NCI-H1417 (cell line): ENCODE data around the gene ASIC4.
A peak's percentile ranks its signal among the peaks of the same experiment; 100 is the strongest.

ENCODE experiments used
- DNase-seq, 3 experiments: peaks; one replicate each; lab custom pipeline; 2025; lab: John Stamatoyannopoulos, UW

Gene ASIC4, protein sequence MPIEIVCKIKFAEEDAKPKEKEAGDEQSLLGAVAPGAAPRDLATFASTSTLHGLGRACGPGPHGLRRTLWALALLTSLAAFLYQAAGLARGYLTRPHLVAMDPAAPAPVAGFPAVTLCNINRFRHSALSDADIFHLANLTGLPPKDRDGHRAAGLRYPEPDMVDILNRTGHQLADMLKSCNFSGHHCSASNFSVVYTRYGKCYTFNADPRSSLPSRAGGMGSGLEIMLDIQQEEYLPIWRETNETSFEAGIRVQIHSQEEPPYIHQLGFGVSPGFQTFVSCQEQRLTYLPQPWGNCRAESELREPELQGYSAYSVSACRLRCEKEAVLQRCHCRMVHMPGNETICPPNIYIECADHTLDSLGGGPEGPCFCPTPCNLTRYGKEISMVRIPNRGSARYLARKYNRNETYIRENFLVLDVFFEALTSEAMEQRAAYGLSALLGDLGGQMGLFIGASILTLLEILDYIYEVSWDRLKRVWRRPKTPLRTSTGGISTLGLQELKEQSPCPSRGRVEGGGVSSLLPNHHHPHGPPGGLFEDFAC

GRCh38 chr2:219514196-219514761, at the start of gene ASIC4:
TSS of gene ASIC4 (plus strand) at chr2:219514482. CDS start at chr2:219514725, 243 bp downstream.
- DNase-seq = peak in 2 of 3 experiments; percentile 30 to 53

DNA sequence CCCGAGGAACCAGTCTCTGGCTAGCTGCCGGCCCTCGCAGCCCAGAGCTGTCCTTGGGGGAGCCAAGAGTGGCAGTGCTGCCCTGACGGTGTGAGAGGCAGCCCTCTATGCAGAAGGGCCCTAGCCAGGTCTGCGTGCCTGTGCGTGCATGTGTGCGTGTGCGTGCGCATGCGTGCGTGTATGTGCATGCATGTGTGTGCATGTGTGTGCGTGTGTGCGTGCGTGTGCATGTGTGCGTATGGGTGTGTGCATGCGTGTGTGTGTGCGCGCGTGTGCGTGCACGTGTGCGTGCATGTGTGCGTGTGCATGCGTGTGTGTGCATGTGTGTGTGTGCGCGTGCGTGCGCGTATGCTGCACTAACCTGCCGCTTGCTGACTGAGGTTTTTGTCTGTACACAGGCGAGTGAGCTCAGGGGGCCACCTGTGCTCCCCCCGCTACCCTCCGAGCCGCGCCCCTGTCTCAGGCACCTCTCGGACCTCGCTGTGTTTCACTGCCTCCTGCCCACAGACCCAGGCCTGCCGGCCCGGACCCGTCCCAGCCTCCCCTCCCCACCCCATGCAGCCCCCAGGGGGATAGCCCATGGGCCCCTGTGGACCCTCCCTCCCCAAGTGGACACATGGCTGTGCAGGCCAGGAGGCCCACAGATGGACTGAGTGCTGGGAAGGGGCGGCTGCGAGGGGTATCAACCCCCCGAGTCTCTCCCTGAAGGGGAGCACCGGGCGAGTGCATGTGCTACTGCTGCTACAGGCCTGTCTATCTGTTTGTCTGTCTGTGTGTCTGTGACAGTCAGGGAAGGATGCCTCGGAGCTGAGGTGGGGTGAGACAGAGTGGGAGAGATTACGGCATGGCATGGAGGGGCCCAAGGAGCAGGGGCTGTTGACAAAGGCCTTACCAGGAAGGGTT, 48.4 kb upstream of the ASIC4 start:
- DNase-seq = no peak

- DNase-seq = no peak
Observed at GRCh38 chr2:219466816-219467735, 47.2 kb upstream of the ASIC4 start.

DNA sequence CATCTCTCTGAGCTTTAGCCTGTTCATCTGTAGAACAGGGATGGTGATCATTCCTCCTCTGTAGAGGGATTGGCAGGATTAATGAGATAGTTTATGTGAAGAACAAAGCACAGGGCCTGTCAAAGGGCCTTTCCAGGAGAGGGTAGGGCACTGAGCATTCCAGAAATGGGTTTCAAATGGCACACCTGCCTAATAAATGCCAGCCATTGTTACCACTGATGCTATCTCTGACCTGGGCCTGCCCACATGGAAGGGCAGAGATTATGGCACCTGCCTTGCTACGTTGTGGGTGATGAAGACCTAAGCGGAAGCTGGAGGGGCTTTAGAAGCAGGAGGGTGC, 46.6 kb upstream of the ASIC4 start:
- DNase-seq = no peak

DNA sequence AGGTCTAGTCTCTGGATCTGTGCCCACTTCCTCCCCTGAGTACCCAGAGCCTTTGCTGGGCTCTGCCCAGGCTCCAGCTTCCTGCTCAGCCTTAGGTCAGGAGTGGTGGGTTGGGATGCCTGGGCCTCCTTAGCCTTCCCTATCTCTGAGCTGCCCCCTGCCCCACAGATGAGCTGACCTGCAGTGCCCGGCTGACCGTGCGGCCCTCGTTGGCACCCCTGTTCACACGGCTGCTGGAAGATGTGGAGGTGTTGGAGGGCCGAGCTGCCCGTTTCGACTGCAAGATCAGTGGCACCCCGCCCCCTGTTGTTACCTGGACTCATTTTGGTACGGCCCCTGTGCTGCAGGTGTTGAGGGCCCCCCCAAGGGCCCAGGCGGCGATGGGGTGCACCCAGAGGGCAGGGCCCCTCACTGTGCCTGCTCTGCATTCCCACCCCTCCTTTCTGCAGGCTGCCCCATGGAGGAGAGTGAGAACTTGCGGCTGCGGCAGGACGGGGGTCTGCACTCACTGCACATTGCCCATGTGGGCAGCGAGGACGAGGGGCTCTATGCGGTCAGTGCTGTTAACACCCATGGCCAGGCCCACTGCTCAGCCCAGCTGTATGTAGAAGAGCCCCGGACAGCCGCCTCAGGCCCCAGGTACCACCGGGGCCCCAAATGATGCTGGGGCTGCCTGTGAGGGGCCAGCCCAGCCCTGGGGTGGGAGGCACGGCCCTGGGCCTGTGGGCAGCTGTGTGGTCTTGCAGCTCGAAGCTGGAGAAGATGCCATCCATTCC, 45.7 kb upstream of the ASIC4 start:
- DNase-seq = no peak

DNA sequence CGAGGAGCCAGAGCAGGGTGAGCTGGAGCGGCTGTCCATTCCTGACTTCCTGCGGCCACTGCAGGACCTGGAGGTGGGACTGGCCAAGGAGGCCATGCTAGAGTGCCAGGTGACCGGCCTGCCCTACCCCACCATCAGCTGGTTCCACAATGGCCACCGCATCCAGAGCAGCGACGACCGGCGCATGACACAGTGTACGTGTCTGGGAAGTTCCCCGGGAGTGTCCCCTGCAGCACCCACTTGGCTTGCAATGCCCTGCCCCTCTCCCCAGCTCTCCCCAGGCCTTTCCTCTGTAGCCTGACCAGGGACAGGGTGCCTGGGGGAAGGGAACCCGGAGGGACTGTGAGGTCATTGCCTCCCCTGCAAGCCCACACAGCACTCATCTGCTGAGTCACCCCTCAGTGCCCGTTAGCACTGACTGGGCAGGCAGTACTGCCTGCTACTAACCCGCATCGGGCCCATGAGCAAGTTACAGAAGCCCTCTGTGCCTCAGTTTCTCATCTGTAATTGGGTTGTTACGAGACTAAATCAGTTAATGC, 45.0 kb upstream of the ASIC4 start:
- no peak for DNase-seq

GRCh38 chr2:219470429-219470828, 43.9 kb upstream of the ASIC4 start:
- no peak for DNase-seq

DNA sequence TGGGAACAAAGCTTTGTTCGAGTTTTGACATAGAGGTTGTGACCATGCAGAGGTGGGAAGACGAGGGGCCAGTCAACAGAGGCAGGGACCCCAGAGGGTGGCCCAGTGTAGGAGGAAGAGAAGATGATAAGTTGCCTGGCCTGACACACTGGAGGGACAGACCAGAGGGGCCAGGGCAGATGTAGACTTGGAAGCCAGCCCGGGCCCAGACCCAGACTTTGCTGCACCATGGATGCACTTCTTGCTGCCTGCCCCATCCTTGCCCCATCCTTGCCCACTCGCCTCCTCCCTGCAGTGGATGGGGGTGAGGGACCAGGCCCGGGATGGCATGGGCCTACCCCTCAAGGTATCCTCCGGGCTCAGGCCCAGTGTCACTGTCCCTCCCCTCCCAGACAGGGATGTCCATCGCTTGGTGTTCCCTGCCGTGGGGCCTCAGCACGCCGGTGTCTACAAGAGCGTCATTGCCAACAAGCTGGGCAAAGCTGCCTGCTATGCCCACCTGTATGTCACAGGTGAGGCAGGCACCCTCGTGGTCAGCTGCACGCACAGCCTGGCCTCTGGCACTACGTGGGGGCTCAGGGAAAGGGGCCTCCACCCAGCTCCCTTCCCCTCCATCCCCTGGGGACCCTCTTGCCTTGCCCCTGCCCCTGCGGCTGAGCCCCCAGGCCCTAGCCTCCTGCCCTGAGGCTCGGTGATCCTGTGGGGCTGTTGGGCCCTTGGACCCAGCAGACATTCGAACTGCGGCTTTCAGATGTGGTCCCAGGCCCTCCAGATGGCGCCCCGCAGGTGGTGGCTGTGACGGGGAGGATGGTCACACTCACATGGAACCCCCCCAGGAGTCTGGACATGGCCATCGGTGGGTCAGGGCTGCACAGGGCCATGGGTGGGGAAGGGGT, 42.6 kb upstream of the ASIC4 start:
- no peak for DNase-seq

GRCh38 chr2:219472629-219473187, 41.6 kb upstream of the ASIC4 start:
- no peak for DNase-seq

DNA sequence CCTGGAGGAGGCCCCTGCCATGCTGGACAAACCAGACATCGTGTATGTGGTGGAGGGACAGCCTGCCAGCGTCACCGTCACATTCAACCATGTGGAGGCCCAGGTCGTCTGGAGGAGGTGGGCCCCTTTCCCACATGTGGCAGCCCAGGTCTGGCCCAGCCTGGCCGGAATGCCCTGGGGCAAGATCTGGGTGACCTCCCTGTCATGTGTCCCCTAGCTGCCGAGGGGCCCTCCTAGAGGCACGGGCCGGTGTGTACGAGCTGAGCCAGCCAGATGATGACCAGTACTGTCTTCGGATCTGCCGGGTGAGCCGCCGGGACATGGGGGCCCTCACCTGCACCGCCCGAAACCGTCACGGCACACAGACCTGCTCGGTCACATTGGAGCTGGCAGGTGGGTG, 40.8 kb upstream of the ASIC4 start:
- no peak for DNase-seq

GRCh38 chr2:219474285-219475060, 39.8 kb upstream of the ASIC4 start:
- DNase-seq = no peak

GRCh38 chr2:219475278-219475677, 39.0 kb upstream of the ASIC4 start:
- DNase-seq = peak in 2 of 3 experiments; percentile 8 to 20

DNA sequence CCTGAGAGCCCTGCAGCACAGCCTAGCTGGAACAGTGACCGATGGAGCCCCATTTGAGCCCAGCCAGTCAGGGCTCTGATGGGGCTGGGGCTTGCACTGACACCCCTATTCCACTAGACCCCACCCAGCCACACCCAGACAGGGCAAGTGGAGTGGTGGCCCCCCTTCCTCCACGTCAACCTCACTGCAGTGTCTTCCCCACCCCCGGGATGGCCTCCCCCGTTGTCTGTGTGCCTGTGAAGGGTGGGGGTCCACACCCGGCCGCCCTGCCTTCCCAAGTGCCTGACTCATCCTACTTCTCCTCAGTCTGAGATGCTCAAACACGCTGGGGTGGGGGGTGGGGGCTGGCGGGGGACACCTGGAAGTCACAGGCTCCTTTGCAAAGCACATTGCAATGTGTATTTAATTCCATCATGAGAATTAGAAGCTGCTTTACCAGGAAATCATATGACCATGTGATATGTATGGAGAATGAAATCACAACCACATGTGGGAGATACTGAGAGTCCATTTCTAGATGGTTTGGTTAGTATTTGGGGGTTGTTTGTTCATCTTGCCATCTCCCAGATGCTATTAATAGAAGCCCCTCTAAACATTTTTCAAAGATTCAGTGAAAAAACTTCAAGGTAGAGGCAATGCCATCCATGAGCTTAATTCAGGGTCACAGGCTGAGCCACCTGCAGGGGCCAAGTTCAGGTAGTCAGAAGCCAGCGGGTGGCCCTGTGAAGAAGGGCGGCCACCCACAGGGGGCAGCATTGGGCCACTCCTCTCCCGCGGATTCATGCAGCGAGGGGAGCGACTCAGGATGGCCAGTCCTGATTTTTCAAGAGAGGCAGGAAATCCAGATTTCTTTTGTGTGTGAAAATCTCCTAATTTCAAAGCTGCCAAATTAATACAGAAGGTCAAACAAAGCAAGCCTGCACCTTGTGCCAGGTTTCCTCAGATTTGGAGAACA, 38.3 kb upstream of the ASIC4 start:
- DNase-seq = peak; percentile 6 to 30 (median 19)

GRCh38 chr2:219476652-219477151, 37.6 kb upstream of the ASIC4 start:
- DNase-seq = no peak

DNA sequence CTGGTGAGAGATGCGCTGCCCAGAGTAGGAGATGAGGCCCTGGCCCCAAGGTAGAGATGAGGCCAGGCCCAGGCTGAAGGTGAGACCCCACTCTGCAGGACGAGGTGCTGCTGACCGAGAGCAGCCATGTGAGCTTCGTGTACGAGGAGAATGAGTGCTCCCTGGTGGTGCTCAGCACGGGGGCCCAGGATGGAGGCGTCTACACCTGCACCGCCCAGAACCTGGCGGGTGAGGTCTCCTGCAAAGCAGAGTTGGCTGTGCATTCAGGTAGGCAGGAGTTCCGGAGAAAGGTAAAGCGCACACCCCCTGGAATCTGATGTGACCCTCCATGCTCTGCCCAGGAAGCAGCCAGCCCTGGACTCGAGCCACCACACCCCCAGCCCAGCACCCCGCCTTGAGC, 37.1 kb upstream of the ASIC4 start:
- DNase-seq = no peak

DNA sequence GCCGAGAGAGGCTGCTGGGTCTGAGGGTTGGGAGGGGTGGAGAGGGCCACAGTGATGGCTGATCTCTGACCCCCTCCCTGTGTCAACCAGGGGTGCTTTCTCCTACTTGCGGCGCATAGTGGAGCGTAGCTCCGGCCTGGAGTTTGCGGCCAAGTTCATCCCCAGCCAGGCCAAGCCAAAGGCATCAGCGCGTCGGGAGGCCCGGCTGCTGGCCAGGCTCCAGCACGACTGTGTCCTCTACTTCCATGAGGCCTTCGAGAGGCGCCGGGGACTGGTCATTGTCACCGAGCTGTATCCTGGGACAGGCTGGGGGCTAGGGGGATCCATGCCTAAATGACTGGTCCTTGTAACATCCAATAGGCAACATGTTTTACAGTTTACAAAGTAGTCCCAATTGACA, 36.5 kb upstream of the ASIC4 start:
- no peak for DNase-seq

- no peak for DNase-seq
Observed at GRCh38 chr2:219478916-219479315, 35.4 kb upstream of the ASIC4 start.
